DND-41 (cell line): Measurements from ENCODE around the gene AP3D1.

Experiments
- EZH2 ChIP-seq: IDR thresholded peaks from 3 replicates; pipeline ENCODE4 v1.6.1; 2012; ENCODE audit warnings: borderline replicate concordance, low read depth, mild to moderate bottlenecking, moderate library complexity, low read length, inconsistent platforms; ENCODE audit not compliant: severe bottlenecking
- TF ChIP-seq, protein P1 (sequence below): IDR thresholded peaks from 2 replicates; pipeline ENCODE4 v1.5.1; 2012; ENCODE audit warnings: borderline replicate concordance, low read length, moderate library complexity, mild to moderate bottlenecking; ENCODE audit not compliant: poor library complexity, severe bottlenecking; ENCODE audit errors: extremely low read depth

GRCh38 chr19:2170219-2170618, 18.9 kb upstream of the AP3D1 start:
- TF ChIP-seq, protein P1, sequence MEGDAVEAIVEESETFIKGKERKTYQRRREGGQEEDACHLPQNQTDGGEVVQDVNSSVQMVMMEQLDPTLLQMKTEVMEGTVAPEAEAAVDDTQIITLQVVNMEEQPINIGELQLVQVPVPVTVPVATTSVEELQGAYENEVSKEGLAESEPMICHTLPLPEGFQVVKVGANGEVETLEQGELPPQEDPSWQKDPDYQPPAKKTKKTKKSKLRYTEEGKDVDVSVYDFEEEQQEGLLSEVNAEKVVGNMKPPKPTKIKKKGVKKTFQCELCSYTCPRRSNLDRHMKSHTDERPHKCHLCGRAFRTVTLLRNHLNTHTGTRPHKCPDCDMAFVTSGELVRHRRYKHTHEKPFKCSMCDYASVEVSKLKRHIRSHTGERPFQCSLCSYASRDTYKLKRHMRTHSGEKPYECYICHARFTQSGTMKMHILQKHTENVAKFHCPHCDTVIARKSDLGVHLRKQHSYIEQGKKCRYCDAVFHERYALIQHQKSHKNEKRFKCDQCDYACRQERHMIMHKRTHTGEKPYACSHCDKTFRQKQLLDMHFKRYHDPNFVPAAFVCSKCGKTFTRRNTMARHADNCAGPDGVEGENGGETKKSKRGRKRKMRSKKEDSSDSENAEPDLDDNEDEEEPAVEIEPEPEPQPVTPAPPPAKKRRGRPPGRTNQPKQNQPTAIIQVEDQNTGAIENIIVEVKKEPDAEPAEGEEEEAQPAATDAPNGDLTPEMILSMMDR = no peak
- TF ChIP-seq EZH2 = no peak
